GM13976 (cell line): ENCODE measurements around the gene PHACTR1.

Experiments
- DNase-seq: peaks from one replicate; pipeline ENCODE4 v3.0.0; 2012; ENCODE audit warnings: low spot score
- in situ Hi-C: fragments of 300-500 bp; cut with MboI; formaldehyde crosslinking; loops from one replicate; pipeline ENCODE4 v1.12.0; 2022; ENCODE audit warnings: low sequenced_read_pairs, mixed read lengths, inconsistent platforms; ENCODE audit not compliant: unreplicated experiment
- TF ChIP-seq, protein P1 (sequence below): IDR thresholded peaks from 2 replicates; pipeline ENCODE4 v1.5.1; 2012; ENCODE audit warnings: borderline replicate concordance, mild to moderate bottlenecking; ENCODE audit not compliant: insufficient read depth; ENCODE audit errors: extremely low read depth, missing control alignments, control extremely low read depth

Gene PHACTR1

DNA sequence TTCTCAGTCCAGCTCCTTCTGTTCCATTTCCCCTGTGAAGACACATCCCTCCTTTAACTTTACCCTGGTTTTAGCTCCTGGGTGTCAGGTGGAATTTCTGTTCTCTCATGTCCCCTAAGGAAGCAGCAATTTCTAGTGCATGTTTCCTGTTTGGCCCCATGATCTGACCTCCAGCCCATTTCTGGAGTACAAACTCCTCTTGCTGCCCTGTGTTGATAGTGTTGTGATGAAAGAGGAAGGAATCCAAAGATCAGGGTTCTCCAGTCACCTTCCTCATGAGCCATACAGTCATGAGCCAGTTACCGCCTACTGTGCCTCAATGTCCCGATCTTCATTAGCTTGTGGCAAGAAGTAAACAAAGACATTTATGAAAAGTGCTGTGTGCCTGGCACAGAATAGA, 97.4 kb downstream of the PHACTR1 start:
- TF ChIP-seq, protein P1, sequence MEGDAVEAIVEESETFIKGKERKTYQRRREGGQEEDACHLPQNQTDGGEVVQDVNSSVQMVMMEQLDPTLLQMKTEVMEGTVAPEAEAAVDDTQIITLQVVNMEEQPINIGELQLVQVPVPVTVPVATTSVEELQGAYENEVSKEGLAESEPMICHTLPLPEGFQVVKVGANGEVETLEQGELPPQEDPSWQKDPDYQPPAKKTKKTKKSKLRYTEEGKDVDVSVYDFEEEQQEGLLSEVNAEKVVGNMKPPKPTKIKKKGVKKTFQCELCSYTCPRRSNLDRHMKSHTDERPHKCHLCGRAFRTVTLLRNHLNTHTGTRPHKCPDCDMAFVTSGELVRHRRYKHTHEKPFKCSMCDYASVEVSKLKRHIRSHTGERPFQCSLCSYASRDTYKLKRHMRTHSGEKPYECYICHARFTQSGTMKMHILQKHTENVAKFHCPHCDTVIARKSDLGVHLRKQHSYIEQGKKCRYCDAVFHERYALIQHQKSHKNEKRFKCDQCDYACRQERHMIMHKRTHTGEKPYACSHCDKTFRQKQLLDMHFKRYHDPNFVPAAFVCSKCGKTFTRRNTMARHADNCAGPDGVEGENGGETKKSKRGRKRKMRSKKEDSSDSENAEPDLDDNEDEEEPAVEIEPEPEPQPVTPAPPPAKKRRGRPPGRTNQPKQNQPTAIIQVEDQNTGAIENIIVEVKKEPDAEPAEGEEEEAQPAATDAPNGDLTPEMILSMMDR, result no peak
- in situ Hi-C loops, result no loop called here
- DNase-seq, result no peak

DNA sequence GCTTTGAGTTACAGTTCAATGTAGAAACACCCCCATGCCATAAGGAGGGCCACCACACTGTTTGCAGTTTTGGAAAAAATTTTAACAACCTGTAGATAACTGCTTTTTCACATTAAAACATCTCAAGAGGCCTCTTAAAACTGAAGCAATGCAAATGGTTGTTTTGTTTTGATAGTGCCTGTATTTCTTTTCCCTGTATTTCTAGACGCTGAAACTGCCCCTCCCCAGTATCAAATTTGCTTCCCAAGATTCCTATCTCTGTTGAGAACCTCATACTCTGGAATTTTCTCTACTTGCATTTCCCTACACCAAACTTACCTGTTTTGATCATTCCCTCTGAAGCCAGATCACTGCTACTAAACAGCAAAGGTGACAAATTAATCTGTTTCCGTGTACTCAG, 98.5 kb downstream of the PHACTR1 start:
- no peak for DNase-seq
- in situ Hi-C loops, result no loop called here
- TF ChIP-seq, protein P1, result no peak

DNA sequence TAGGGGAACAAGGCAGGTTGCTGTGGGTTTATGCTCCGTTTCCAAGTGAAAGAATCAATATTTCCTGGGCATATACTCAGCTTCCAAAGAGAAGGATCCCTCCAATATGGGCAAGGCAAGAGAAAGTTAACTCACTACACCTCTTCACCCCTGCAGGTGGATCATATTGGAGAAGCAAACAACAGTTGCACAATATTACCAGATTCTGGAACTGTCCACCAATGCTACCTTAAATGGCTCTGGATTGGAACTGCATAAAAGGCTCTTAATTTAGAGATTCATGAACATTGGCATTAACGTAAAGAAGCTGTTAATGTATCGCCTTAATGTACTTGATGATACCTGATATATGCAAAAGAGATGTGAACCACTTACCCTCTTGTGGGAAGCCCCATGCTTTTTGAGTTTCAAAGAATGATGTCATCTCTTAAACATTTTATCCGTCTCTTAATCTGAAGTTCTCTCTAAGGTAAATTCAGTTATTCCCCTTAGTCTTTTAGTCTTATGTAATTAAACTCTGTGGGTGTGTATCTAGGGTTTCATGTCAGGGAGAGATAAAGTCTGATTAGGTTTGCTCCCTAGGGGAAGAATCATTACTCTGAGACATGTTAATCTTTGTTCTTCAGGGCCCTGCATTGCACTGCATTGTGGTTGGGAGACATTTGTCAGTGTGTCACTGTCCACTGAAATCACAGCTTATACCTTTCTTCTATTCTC, 99.5 kb downstream of the PHACTR1 start:
- TF ChIP-seq, protein P1, result no peak
- in situ Hi-C loops, result no loop called here
- DNase-seq, result no peak

DNA sequence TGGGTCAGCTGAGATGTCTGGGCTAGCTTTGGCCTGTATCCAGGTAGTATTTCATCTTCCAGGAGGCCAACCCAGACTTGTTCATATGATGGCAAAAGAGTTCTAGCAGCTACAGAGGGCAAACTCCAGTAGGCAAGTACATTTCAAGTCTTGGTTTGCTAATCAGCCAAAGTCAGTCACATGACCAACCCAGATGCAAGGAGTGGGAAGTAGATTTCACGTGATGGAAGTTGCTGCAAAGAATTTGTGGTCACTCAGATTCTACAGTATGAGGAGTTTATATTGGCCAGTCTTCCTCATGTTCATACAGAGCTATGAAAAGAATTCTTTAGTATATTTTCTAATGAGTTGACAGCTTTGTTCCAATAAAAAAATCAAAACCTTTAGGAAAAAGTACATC, 101.8 kb downstream of the PHACTR1 start:
- TF ChIP-seq, protein P1, result no peak
- in situ Hi-C loops, result no loop called here
- DNase-seq, result no peak

DNA sequence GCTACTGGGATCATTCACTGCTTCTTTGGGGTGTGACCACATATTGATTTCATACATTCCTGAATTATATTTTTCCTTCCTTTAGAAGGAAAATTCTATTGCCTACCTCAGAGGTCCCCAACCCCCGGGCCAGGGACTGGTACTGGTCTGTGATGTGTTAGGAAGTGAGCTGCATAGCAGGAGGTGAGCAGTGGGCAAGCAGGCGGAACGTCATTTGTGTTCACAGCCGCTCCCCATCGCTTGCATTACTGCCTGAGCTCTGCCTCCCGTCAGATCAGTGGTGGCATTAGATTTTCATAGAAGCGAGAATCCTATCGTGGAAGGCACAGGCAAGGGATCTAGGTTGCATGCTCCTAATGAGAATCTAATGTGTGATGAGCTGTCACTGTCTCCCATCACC, 107.3 kb downstream of the PHACTR1 start:
- TF ChIP-seq, protein P1, result no peak
- in situ Hi-C loops, result no loop called here
- no peak for DNase-seq

DNA sequence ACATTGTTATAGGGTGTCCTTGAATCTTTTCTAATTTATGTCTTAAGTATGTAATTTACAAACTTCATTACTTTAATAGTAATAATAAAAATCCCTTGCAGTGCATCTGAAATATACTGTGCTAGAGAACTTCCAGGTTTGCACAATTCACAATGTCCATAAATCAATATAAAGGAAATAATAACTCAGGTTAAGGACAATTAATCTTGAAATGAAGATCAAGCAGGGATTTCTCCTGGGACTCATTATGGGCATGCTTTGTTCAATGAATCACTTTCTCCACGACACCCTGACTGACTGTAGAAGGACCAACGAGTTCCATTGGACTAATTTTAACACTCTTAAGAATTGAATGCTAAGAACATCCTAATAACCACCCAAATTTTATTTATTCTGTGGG, 110.0 kb downstream of the PHACTR1 start:
- in situ Hi-C loops, result no loop called here
- no peak for DNase-seq
- TF ChIP-seq, protein P1, result no peak
